K562 (cell line): Measurements from ENCODE around the gene ADAMTS14. TPM values are rescaled to one million over a fixed set of nuclear protein-coding genes. Genes with fewer than 3 reads are reported as not detected.

ENCODE experiments used
- CCNT2 ChIP-seq: IDR thresholded peaks from 2 replicates; pipeline ENCODE4 v1.6.1; 2011; ENCODE audit warnings: borderline replicate concordance, low read depth, mild to moderate bottlenecking, moderate library complexity, mixed read lengths, low read length; ENCODE audit not compliant: insufficient read length; ENCODE audit errors: extremely low read depth
- CREM ChIP-seq: IDR thresholded peaks from 2 replicates; pipeline ENCODE4 v1.6.1; 2014; ENCODE audit warnings: antibody characterized with exemption, low read depth
- ETV1 ChIP-seq: fragments of 450-650 bp; conservative IDR thresholded peaks from 2 replicates; pipeline ENCODE4 v1.6.1; 2016; ENCODE audit warnings: missing genetic modification characterization, control low read depth, low read depth, missing compliant biosample characterization
- JUN ChIP-seq, 2 experiments: sonication (generic) in 1 of 2; formaldehyde crosslinking in 1 of 2; IDR thresholded peaks; 2 replicates each; pipeline versions ENCODE4 v1.6.1 to v1.8.0; 2012 to 2022; ENCODE audit warnings: borderline replicate concordance in 2 of 2, mild to moderate bottlenecking in 2 of 2, improper control_type of control experiment in 1 of 2, low read depth in 1 of 2, low read length in 1 of 2, missing genetic modification reagents in 1 of 2
- L3MBTL2 ChIP-seq: fragments of 450-650 bp; IDR thresholded peaks from 2 replicates; pipeline ENCODE4 v1.6.1; 2016; ENCODE audit warnings: mild to moderate bottlenecking, moderate library complexity
- MIER1 ChIP-seq: fragments of 450-650 bp; IDR thresholded peaks from 2 replicates; pipeline ENCODE4 v1.6.1; 2016; ENCODE audit warnings: antibody characterized with exemption, mild to moderate bottlenecking, low read depth
- PRMT5 ChIP-seq: sonication (generic); formaldehyde crosslinking; IDR thresholded peaks from 2 replicates; pipeline ENCODE4 v1.5.0; 2020; ENCODE audit warnings: missing genetic modification reagents
- TBL1XR1 ChIP-seq, 2 experiments: IDR thresholded peaks; 2 replicates each; pipeline ENCODE4 v1.6.1; 2012; ENCODE audit warnings: improper control_type of control experiment in 2 of 2, low read length in 2 of 2, mild to moderate bottlenecking in 1 of 2
- TCFL5 ChIP-seq: fragments of 250-450 bp; sonication (Bioruptor Pico); conservative IDR thresholded peaks from 2 replicates; pipeline ENCODE4 v1.6.1; 2021; ENCODE audit warnings: mild to moderate bottlenecking, moderate library complexity, matching md5 sums
- TGIF2 ChIP-seq: sonication (generic); formaldehyde crosslinking; IDR thresholded peaks from 2 replicates; pipeline ENCODE4 v1.8.1; 2022; ENCODE audit warnings: mild to moderate bottlenecking, missing genetic modification reagents, moderate library complexity
- TSC22D4 ChIP-seq: fragments of 450-650 bp; IDR thresholded peaks from 2 replicates; pipeline ENCODE4 v1.6.1; 2016; ENCODE audit warnings: missing genetic modification characterization, missing biosample characterization, control low read depth
- ZBTB8A ChIP-seq: fragments of 450-650 bp; IDR thresholded peaks from 2 replicates; pipeline ENCODE4 v1.6.1; 2018; ENCODE audit warnings: mild to moderate bottlenecking, moderate library complexity; ENCODE audit not compliant: partially characterized antibody
- ZNF175 ChIP-seq: fragments of 200-800 bp; sonication (Bioruptor generic); IDR thresholded peaks from 2 replicates; pipeline ENCODE4 v1.6.1; 2016; ENCODE audit warnings: low read depth, mild to moderate bottlenecking, missing genetic modification characterization, missing compliant biosample characterization
- ZNF24 ChIP-seq: fragments of 450-650 bp; IDR thresholded peaks from 2 replicates; pipeline ENCODE4 v1.6.1; 2016
- ZNF444 ChIP-seq: fragments of 250-450 bp; sonication (Bioruptor Pico); IDR thresholded peaks from 2 replicates; pipeline ENCODE4 v1.4.0; 2020; ENCODE audit warnings: mild to moderate bottlenecking, moderate library complexity
- ZNF507 ChIP-seq: conservative IDR thresholded peaks from 2 replicates; pipeline ENCODE4 v1.6.1; 2017; ENCODE audit warnings: missing genetic modification characterization, missing compliant biosample characterization
- ZNF592 ChIP-seq: fragments of 450-650 bp; IDR thresholded peaks from 2 replicates; pipeline ENCODE4 v1.6.1; 2017; ENCODE audit warnings: antibody characterized with exemption, mild to moderate bottlenecking
- ZNF76 ChIP-seq: fragments of 250-450 bp; sonication (Bioruptor Pico); IDR thresholded peaks from 2 replicates; pipeline ENCODE4 v1.4.0; 2020; ENCODE audit warnings: mild to moderate bottlenecking, moderate library complexity, borderline replicate concordance
- ZNF766 ChIP-seq: fragments of 200-800 bp; sonication (Bioruptor generic); conservative IDR thresholded peaks from 2 replicates; pipeline ENCODE4 v1.6.1; 2016; ENCODE audit warnings: missing genetic modification characterization, missing compliant biosample characterization
- ZNF830 ChIP-seq: fragments of 250-450 bp; sonication (Bioruptor Pico); IDR thresholded peaks from 2 replicates; pipeline ENCODE4 v1.5.0; 2021; ENCODE audit warnings: mild to moderate bottlenecking
- polyA plus RNA-seq, 8 experiments: library from polyadenylated mRNA; depleted of rRNA in 4 of 8; stranded (reverse) in 5 of 8; unstranded in 3 of 8; fragments of >200 nt; fragmentation: Nextera tagmentation in 2 of 8; fragmentation: Illumina TruSeq in 1 of 8; extraction: Ambion mirVana in 2 of 8; extraction: Trizol in 1 of 8; gene quantifications; 2 replicates each; pipeline versions ENCODE4 v1.2.1 to v1.2.3, GENCODE V29; 2011 to 2014; ENCODE audit warnings: inconsistent platforms in 1 of 8, missing spikeins in 1 of 8
- total RNA-seq, 7 experiments: library from RNA; depleted of rRNA in 6 of 7; stranded (reverse); fragments of >200 nt in 6 of 7; fragmentation: Illumina TruSeq in 2 of 7; extraction: Trizol in 2 of 7; gene quantifications; 2 replicates each; pipeline versions ENCODE4 v1.2.1 to v1.2.3, GENCODE V29; 2011 to 2021; ENCODE audit warnings: low replicate concordance in 1 of 7
- TF ChIP-seq, protein P1 (sequence below): fragments of 450-650 bp; IDR thresholded peaks from 2 replicates; pipeline ENCODE4 v1.6.1; 2016; ENCODE audit warnings: low read depth, mild to moderate bottlenecking, moderate library complexity
- TF ChIP-seq, protein P2 (sequence below): fragments of 450-650 bp; IDR thresholded peaks from 2 replicates; pipeline ENCODE4 v1.6.1; 2018; ENCODE audit warnings: mild to moderate bottlenecking, low read depth; ENCODE audit not compliant: partially characterized antibody
- TF ChIP-seq, protein P3 (sequence below): fragments of 250-450 bp; sonication (Bioruptor Pico); IDR thresholded peaks from 2 replicates; pipeline ENCODE4 v1.8.0; 2021; ENCODE audit warnings: borderline replicate concordance, mild to moderate bottlenecking, moderate library complexity; ENCODE audit not compliant: poor library complexity, severe bottlenecking

Gene ADAMTS14
- total and polyA plus RNA-seq, 9 of the 15 experiments (the other 6 are each of a cell fraction or from before 2014, with no cell fraction given), result 0.04 to 37.4 (median 15.9) TPM

DNA sequence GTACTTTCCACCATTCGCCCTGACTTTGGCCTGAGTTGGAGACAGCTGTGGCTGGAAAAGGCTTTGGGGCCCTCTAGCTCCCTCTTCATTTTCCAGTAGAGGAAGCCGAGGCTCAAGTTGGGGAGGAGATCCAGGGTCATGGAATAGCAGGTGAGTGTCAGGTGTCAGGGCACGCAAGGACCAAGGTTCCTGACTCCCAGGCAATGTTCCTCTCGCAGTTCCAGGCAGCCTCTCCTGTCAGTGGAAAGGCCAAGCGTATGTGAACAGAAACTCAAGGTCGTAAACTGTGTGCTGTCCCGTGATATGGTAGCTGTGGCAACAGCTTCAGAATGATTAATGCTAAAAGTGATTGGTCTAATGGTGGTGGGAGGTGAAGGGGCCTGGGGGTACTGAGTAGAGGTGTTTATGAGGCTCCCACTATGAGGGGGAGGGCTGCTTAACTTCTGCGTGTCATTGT is 13.2 kb downstream of the ADAMTS14 start (continued):
- TF ChIP-seq, protein P1, sequence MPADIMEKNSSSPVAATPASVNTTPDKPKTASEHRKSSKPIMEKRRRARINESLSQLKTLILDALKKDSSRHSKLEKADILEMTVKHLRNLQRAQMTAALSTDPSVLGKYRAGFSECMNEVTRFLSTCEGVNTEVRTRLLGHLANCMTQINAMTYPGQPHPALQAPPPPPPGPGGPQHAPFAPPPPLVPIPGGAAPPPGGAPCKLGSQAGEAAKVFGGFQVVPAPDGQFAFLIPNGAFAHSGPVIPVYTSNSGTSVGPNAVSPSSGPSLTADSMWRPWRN, result no peak
- TF ChIP-seq, protein P2, sequence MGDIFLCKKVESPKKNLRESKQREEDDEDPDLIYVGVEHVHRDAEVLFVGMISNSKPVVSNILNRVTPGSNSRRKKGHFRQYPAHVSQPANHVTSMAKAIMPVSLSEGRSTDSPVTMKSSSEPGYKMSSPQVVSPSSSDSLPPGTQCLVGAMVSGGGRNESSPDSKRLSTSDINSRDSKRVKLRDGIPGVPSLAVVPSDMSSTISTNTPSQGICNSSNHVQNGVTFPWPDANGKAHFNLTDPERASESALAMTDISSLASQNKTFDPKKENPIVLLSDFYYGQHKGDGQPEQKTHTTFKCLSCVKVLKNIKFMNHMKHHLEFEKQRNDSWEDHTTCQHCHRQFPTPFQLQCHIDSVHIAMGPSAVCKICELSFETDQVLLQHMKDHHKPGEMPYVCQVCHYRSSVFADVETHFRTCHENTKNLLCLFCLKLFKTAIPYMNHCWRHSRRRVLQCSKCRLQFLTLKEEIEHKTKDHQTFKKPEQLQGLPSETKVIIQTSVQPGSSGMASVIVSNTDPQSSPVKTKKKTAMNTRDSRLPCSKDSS, result no peak
- TF ChIP-seq ZNF830 (no peak), L3MBTL2 (no peak), ZNF444 (CRISPR knock-in tag) (no peak), ZNF175 (CRISPR knock-in tag) (no peak), ZBTB8A (no peak), CCNT2 (no peak), MIER1 (no peak), ZNF592 (peak; percentile 73), ZNF766 (CRISPR knock-in tag) (0 out of 2 replicates have a peak, but pooled peaks have one; percentile 49), TGIF2 (CRISPR knock-in tag) (no peak), PRMT5 (CRISPR knock-in tag) (no peak), ZNF24 (no peak), CREM (peak; percentile 12; the same call in 1 of the 2 replicates), TBL1XR1 (IDR thresholded peaks at IDR 0.05; ENCODE audit: low read length in 2 of 2) (no peak), ETV1 (tag) (no peak), JUN (IDR thresholded peaks at IDR 0.05; ENCODE audit: borderline replicate concordance, low read depth, low read length) (no peak), JUN (CRISPR knock-in tag; IDR thresholded peaks at IDR 0.05; ENCODE audit: borderline replicate concordance) (no peak), ZNF507 (no peak), TSC22D4 (tag) (no peak), ZNF76 (CRISPR knock-in tag) (no peak), TCFL5 (no peak)
- TF ChIP-seq, protein P3, sequence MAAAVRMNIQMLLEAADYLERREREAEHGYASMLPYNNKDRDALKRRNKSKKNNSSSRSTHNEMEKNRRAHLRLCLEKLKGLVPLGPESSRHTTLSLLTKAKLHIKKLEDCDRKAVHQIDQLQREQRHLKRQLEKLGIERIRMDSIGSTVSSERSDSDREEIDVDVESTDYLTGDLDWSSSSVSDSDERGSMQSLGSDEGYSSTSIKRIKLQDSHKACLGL (CRISPR knock-in tag), result no peak
